RWPE1 (cell line): Measurements from ENCODE around the gene FDXR.

Source experiments
- CTCF ChIA-PET: fragments of 350-600 bp; sonication (Branson Sonifier 250); formaldehyde crosslinking; extraction: SDS; loops from one replicate; lab custom pipeline; 2021; lab: Yijun Ruan, JAX
- POLR2A ChIA-PET: fragments of 400-600 bp; formaldehyde crosslinking; extraction: SDS; loops from one replicate; lab custom pipeline; 2020; ENCODE audit warnings: antibody characterized with exemption; ENCODE audit not compliant: low non-redundant PET; lab: Yijun Ruan, JAX
- DNase-seq: peaks from one replicate; pipeline ENCODE4 v3.0.0; 2012; ENCODE audit warnings: low spot score
- H3K27ac ChIP-seq: fragments of 450-650 bp; 2 replicates; pipeline ENCODE4 v1.5.1; 2017
- CTCF ChIP-seq: fragments of 450-650 bp; conservative IDR thresholded peaks from 2 replicates; pipeline ENCODE4 v1.5.1; 2017; ENCODE audit warnings: low read depth, mild to moderate bottlenecking

FDXR gene

GRCh38 chr17:74855323-74855722 is 17.5 kb downstream of the FDXR start:
- no peak for DNase-seq
- POLR2A ChIA-PET: interaction anchor here (1.0 kb wide), 1 partner anchor 18 kb away, joined by 4 read pairs; the partner anchor contains the start of gene FDXR
- no peak for TF ChIP-seq CTCF
- CTCF ChIA-PET: no interaction called here
- H3K27ac ChIP-seq: no peak overlapping the region

- CTCF ChIA-PET: no interaction called here
- DNase-seq: no peak
- no peak for TF ChIP-seq CTCF
- POLR2A ChIA-PET: no interaction called here
- H3K27ac ChIP-seq: no peak overlapping the region
Measured at GRCh38 chr17:74854792-74855191, 18.0 kb downstream of the FDXR start.

GRCh38 chr17:74853669-74854068 is 19.1 kb downstream of the FDXR start:
- H3K27ac ChIP-seq: no peak overlapping the region
- POLR2A ChIA-PET: interaction anchor here (0.6 kb wide), 1 partner anchor 9 kb away, joined by 3 read pairs; no protein-coding TSS in a partner anchor
- CTCF ChIA-PET: no interaction called here
- no peak for TF ChIP-seq CTCF
- no peak for DNase-seq

GRCh38 chr17:74853048-74853397 is 19.8 kb downstream of the FDXR start:
- no peak for DNase-seq
- no peak overlapping the region for H3K27ac ChIP-seq
- ChIA-PET CTCF (interaction anchor here (0.5 to 1.6 kb wide), 2 partner anchors 7 to 9 kb away, joined by 3 to 7 read pairs; no protein-coding TSS in a partner anchor), POLR2A (interaction anchor here (0.6 kb wide), 1 partner anchor 161 kb away, joined by 18 read pairs; no protein-coding TSS in a partner anchor)
- no peak for TF ChIP-seq CTCF

- CTCF ChIA-PET: interaction anchor here (0.5 to 1.6 kb wide), 3 partner anchors 8 to 10 kb away, joined by 3 to 7 read pairs (median 3); no protein-coding TSS in a partner anchor
- H3K27ac ChIP-seq: no peak overlapping the region
- POLR2A ChIA-PET: interaction anchor here (0.6 kb wide), 1 partner anchor 162 kb away, joined by 18 read pairs; no protein-coding TSS in a partner anchor
- peak; percentile 70 for DNase-seq
- no peak for TF ChIP-seq CTCF
Measured at GRCh38 chr17:74852237-74853047, 20.4 kb downstream of the FDXR start.

GRCh38 chr17:74851612-74852236 is 21.1 kb downstream of the FDXR start:
- ChIA-PET CTCF (interaction anchor here (0.7 to 1.6 kb wide), 3 partner anchors 8 to 25 kb away, joined by 3 to 7 read pairs (median 3); no protein-coding TSS in a partner anchor), POLR2A (no interaction called here)
- no peak for TF ChIP-seq CTCF
- no peak overlapping the region for H3K27ac ChIP-seq
- no peak for DNase-seq
